ENCODE data around the gene DENND2A. TPM values are rescaled to one million over a fixed set of nuclear protein-coding genes. Genes with fewer than 3 reads are reported as not detected.

Gene DENND2A
- total RNA-seq, 1 experiment from 2014 or later: 7.3 TPM

- no peaks in the 10 kb centered on the region for H3K79me1 ChIP-seq (ENCODE audit: insufficient read depth, low read depth, low read length, poor library complexity, severe bottlenecking)
- Mint-ChIP-seq H3K36me3 (ENCODE audit: insufficient read depth in 1 of 3, low read depth in 3 of 3) (no peaks in the 10 kb centered on the region; a peak in 1 of 7 replicates), H3K27me3 (ENCODE audit: low read depth) (no peaks in the 10 kb centered on the region), H3K4me1 (0 out of 4 replicates have a peak, but pooled peaks cover 0 to 7% of the 10 kb centered on the region in 2 experiments), H3K9me3 (no peaks in the 10 kb centered on the region), H3K4me3 (no peak overlapping the region), H3K27ac (no peak overlapping the region)
- no CpG with 5 or more reads among the region's 15 CpGs for WGBS (ENCODE audit: extremely low coverage, insufficient read length, low lambda C conversion rate)
- H2BK120ac ChIP-seq (ENCODE audit: low read depth, low read length, poor library complexity, severe bottlenecking): no peak overlapping the region
- H2AFZ ChIP-seq (ENCODE audit: low read length): no peak overlapping the region
- H3K23me2 ChIP-seq (ENCODE audit: insufficient read length, low read depth, low read length, poor library complexity, severe bottlenecking): no peaks in the 10 kb centered on the region
- H2BK5ac ChIP-seq (ENCODE audit: insufficient read length, low read length): no peak overlapping the region
- H3K14ac ChIP-seq (ENCODE audit: insufficient read depth, low read length): no peak overlapping the region
- no peak overlapping the region for H3K4me2 ChIP-seq (ENCODE audit: insufficient read depth, insufficient read length, low read length)
- no peak overlapping the region for H2BK12ac ChIP-seq (ENCODE audit: insufficient read length, low read depth, low read length)
- H2BK15ac ChIP-seq (ENCODE audit: low read depth, low read length): no peak overlapping the region
- H2AK5ac ChIP-seq (ENCODE audit: insufficient read length, low read length): no peak overlapping the region
- no peaks in the 10 kb centered on the region for H3K27me3 ChIP-seq (ENCODE audit: insufficient read depth, low read length)
- H3K23ac ChIP-seq (ENCODE audit: insufficient read length, low read depth, low read length): no peak overlapping the region
- H4K8ac ChIP-seq (replicated peaks; ENCODE audit: insufficient read length, low read depth, low read length): no peak overlapping the region
- no peak overlapping the region for H3T11ph ChIP-seq (ENCODE audit: low read length)
- no peak overlapping the region for H3K9ac ChIP-seq (ENCODE audit: extremely low read depth, insufficient read length, low read length)
- no peak overlapping the region for H3K27ac ChIP-seq (ENCODE audit: insufficient read length, low read depth, low read length)
- H3K56ac ChIP-seq (ENCODE audit: insufficient read length, low read depth, low read length): no peak overlapping the region
- no peak overlapping the region for H4K5ac ChIP-seq (ENCODE audit: insufficient read length, low read depth, low read length)
- H3K4ac ChIP-seq (ENCODE audit: low read depth, low read length): no peak overlapping the region
- no peak overlapping the region for H2BK20ac ChIP-seq (ENCODE audit: low read depth, low read length, poor library complexity, severe bottlenecking)
- no peak for DNase-seq
- no peaks in the 10 kb centered on the region for H3K9me3 ChIP-seq (ENCODE audit: control insufficient read depth, low read depth, low read length)
- H3K18ac ChIP-seq (ENCODE audit: insufficient read length, low read depth, low read length): no peak overlapping the region
- H3K79me2 ChIP-seq (ENCODE audit: insufficient read depth, low read length): no peaks in the 10 kb centered on the region
- TF ChIP-seq CTCF (conservative IDR thresholded peaks at IDR 0.05): no peak
- H3K4me1 ChIP-seq (ENCODE audit: insufficient read depth, low read length): no peaks in the 10 kb centered on the region
- H4K91ac ChIP-seq (ENCODE audit: insufficient read length, low read depth, low read length): no peak overlapping the region
- H4K20me1 ChIP-seq (ENCODE audit: control insufficient read depth, insufficient read depth, insufficient read length): no peaks in the 10 kb centered on the region
Observed at GRCh38 chr7:140595468-140596092, 45.0 kb downstream of the DENND2A start.
